K562 (cell line): Measurements from ENCODE around the gene DTNBP1. TPM values are rescaled to one million over a fixed set of nuclear protein-coding genes. Genes with fewer than 3 reads are reported as not detected.

Source experiments
- ARID3B ChIP-seq: fragments of 250-450 bp; sonication (Bioruptor Pico); IDR thresholded peaks from 2 replicates; pipeline ENCODE4 v1.4.0; 2020; ENCODE audit warnings: borderline replicate concordance
- ELF1 ChIP-seq: fragments of 200-800 bp; sonication (Bioruptor generic); IDR thresholded peaks from 2 replicates; pipeline ENCODE4 v1.6.1; 2016; ENCODE audit warnings: missing genetic modification characterization, missing compliant biosample characterization
- GABPA ChIP-seq: fragments of 200-800 bp; sonication (Bioruptor generic); conservative IDR thresholded peaks from 2 replicates; pipeline ENCODE4 v1.6.1; 2016; ENCODE audit warnings: low read depth, missing genetic modification characterization, missing compliant biosample characterization
- GABPB2 ChIP-seq: fragments of 250-450 bp; sonication (Bioruptor Pico); conservative IDR thresholded peaks from 2 replicates; pipeline ENCODE4 v1.5.1; 2021; ENCODE audit warnings: mild to moderate bottlenecking
- HLTF ChIP-seq: fragments of 450-650 bp; IDR thresholded peaks from 2 replicates; pipeline ENCODE4 v1.6.1; 2016
- MEF2D ChIP-seq: conservative IDR thresholded peaks from 2 replicates; pipeline ENCODE4 v1.6.1; 2016; ENCODE audit warnings: low read depth, missing genetic modification characterization, missing compliant biosample characterization
- WHSC1 ChIP-seq: IDR thresholded peaks from one replicate; pipeline ENCODE4 v1.6.1; 2012; ENCODE audit warnings: low read length, control low read depth, inconsistent platforms
- ZNF408 ChIP-seq: fragments of 250-450 bp; sonication (Bioruptor Pico); IDR thresholded peaks from 2 replicates; pipeline ENCODE4 v1.4.0; 2020; ENCODE audit warnings: low read depth, mild to moderate bottlenecking, moderate library complexity
- ZNF431 ChIP-seq: sonication (generic); formaldehyde crosslinking; IDR thresholded peaks from 2 replicates; pipeline ENCODE4 v1.8.0; 2022; ENCODE audit warnings: mild to moderate bottlenecking, missing genetic modification reagents
- ZNF445 ChIP-seq: fragments of 250-450 bp; sonication (Bioruptor Pico); IDR thresholded peaks from 2 replicates; pipeline ENCODE4 v1.4.0; 2020; ENCODE audit warnings: low read depth, mild to moderate bottlenecking, moderate library complexity
- ZNF586 ChIP-seq: fragments of 450-650 bp; formaldehyde crosslinking; conservative IDR thresholded peaks from 2 replicates; pipeline ENCODE4 v1.4.0; 2020; ENCODE audit warnings: mild to moderate bottlenecking, moderate library complexity
- polyA plus RNA-seq, 8 experiments: library from polyadenylated mRNA; depleted of rRNA in 4 of 8; stranded (reverse) in 5 of 8; unstranded in 3 of 8; fragments of >200 nt; fragmentation: Nextera tagmentation in 2 of 8; fragmentation: Illumina TruSeq in 1 of 8; extraction: Ambion mirVana in 2 of 8; extraction: Trizol in 1 of 8; gene quantifications; 2 replicates each; pipeline versions ENCODE4 v1.2.1 to v1.2.3, GENCODE V29; 2011 to 2014; ENCODE audit warnings: inconsistent platforms in 1 of 8, missing spikeins in 1 of 8
- total RNA-seq, 7 experiments: library from RNA; depleted of rRNA in 6 of 7; stranded (reverse); fragments of >200 nt in 6 of 7; fragmentation: Illumina TruSeq in 2 of 7; extraction: Trizol in 2 of 7; gene quantifications; 2 replicates each; pipeline versions ENCODE4 v1.2.1 to v1.2.3, GENCODE V29; 2011 to 2021; ENCODE audit warnings: low replicate concordance in 1 of 7
- TF ChIP-seq, protein P1 (sequence below): fragments of 250-450 bp; sonication (Bioruptor Pico); IDR thresholded peaks from 2 replicates; pipeline ENCODE4 v1.5.0; 2022; ENCODE audit warnings: mild to moderate bottlenecking
- TF ChIP-seq, protein P2 (sequence below): fragments of 450-650 bp; IDR thresholded peaks from 2 replicates; pipeline ENCODE4 v1.6.1; 2016; ENCODE audit warnings: missing biosample characterization, missing genetic modification characterization
- TF ChIP-seq, protein P3 (sequence below), 2 experiments: fragments of 450-650 bp in 1 of 2; sonication (generic) in 1 of 2; formaldehyde crosslinking in 1 of 2; IDR thresholded peaks in 1 of 2; conservative IDR thresholded peaks in 1 of 2; 2 replicates each; pipeline versions ENCODE4 v1.6.1 to v1.8.1; 2016 to 2023; ENCODE audit warnings: mild to moderate bottlenecking in 2 of 2, moderate library complexity in 2 of 2, inconsistent platforms in 1 of 2, missing genetic modification reagents in 1 of 2
- TF ChIP-seq, protein P4 (sequence below): sonication (generic); formaldehyde crosslinking; IDR thresholded peaks from 2 replicates; pipeline ENCODE4 v1.8.0; 2023; ENCODE audit warnings: mild to moderate bottlenecking, missing genetic modification reagents

The DTNBP1 gene
- total and polyA plus RNA-seq, 9 of the 15 experiments (the other 6 are each of a cell fraction or from before 2014, with no cell fraction given), result 16.7 to 54.5 (median 21.4) TPM

GRCh38 chr6:15575357-15576033 is 87.3 kb downstream of the DTNBP1 start (continued):
- TF ChIP-seq, protein P1, sequence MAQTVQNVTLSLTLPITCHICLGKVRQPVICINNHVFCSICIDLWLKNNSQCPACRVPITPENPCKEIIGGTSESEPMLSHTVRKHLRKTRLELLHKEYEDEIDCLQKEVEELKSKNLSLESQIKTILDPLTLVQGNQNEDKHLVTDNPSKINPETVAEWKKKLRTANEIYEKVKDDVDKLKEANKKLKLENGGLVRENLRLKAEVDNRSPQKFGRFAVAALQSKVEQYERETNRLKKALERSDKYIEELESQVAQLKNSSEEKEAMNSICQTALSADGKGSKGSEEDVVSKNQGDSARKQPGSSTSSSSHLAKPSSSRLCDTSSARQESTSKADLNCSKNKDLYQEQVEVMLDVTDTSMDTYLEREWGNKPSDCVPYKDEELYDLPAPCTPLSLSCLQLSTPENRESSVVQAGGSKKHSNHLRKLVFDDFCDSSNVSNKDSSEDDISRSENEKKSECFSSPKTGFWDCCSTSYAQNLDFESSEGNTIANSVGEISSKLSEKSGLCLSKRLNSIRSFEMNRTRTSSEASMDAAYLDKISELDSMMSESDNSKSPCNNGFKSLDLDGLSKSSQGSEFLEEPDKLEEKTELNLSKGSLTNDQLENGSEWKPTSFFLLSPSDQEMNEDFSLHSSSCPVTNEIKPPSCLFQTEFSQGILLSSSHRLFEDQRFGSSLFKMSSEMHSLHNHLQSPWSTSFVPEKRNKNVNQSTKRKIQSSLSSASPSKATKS (CRISPR knock-in tag), result no peak
- TF ChIP-seq MEF2D (tag), result 0 out of 2 replicates have a peak, but pooled peaks have one; percentile 42
- TF ChIP-seq GABPA (tag), result peak; percentile 37
- TF ChIP-seq ZNF586, result no peak
- TF ChIP-seq, protein P2, sequence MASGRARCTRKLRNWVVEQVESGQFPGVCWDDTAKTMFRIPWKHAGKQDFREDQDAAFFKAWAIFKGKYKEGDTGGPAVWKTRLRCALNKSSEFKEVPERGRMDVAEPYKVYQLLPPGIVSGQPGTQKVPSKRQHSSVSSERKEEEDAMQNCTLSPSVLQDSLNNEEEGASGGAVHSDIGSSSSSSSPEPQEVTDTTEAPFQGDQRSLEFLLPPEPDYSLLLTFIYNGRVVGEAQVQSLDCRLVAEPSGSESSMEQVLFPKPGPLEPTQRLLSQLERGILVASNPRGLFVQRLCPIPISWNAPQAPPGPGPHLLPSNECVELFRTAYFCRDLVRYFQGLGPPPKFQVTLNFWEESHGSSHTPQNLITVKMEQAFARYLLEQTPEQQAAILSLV (tag), result no peak
- no peak for TF ChIP-seq HLTF
- TF ChIP-seq, protein P3, sequence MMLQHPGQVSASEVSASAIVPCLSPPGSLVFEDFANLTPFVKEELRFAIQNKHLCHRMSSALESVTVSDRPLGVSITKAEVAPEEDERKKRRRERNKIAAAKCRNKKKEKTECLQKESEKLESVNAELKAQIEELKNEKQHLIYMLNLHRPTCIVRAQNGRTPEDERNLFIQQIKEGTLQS (IDR thresholded peaks at IDR 0.05), result peak; percentile 74
- TF ChIP-seq, protein P3 (CRISPR knock-in tag; conservative IDR thresholded peaks at IDR 0.05), result no peak
- no peak for TF ChIP-seq ZNF445
- no peak for TF ChIP-seq ZNF408 (CRISPR knock-in tag)
- no peak for TF ChIP-seq ZNF431 (CRISPR knock-in tag)
- TF ChIP-seq ELF1 (tag), result no peak
- TF ChIP-seq, protein P4, sequence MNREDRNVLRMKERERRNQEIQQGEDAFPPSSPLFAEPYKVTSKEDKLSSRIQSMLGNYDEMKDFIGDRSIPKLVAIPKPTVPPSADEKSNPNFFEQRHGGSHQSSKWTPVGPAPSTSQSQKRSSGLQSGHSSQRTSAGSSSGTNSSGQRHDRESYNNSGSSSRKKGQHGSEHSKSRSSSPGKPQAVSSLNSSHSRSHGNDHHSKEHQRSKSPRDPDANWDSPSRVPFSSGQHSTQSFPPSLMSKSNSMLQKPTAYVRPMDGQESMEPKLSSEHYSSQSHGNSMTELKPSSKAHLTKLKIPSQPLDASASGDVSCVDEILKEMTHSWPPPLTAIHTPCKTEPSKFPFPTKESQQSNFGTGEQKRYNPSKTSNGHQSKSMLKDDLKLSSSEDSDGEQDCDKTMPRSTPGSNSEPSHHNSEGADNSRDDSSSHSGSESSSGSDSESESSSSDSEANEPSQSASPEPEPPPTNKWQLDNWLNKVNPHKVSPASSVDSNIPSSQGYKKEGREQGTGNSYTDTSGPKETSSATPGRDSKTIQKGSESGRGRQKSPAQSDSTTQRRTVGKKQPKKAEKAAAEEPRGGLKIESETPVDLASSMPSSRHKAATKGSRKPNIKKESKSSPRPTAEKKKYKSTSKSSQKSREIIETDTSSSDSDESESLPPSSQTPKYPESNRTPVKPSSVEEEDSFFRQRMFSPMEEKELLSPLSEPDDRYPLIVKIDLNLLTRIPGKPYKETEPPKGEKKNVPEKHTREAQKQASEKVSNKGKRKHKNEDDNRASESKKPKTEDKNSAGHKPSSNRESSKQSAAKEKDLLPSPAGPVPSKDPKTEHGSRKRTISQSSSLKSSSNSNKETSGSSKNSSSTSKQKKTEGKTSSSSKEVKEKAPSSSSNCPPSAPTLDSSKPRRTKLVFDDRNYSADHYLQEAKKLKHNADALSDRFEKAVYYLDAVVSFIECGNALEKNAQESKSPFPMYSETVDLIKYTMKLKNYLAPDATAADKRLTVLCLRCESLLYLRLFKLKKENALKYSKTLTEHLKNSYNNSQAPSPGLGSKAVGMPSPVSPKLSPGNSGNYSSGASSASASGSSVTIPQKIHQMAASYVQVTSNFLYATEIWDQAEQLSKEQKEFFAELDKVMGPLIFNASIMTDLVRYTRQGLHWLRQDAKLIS (CRISPR knock-in tag), result no peak
- no peak for TF ChIP-seq GABPB2 (CRISPR knock-in tag)
- TF ChIP-seq WHSC1, result no peak
- TF ChIP-seq ARID3B, result no peak
